GM10266 (cell line): Measurements from ENCODE around the gene HMCN1.
"Not testable (repeated sequence)": the region's sequence is repeated elsewhere in the genome, so short reads cannot be mapped to it uniquely, and the experiment has no call there.

Source experiments
- DNase-seq: peaks from one replicate; pipeline ENCODE4 v3.0.0; 2012; ENCODE audit errors: extremely low spot score
- CTCF ChIP-seq: IDR thresholded peaks from 2 replicates; pipeline ENCODE4 v1.5.1; 2012; ENCODE audit warnings: mild to moderate bottlenecking, low read depth; ENCODE audit not compliant: control insufficient read depth, insufficient read depth; ENCODE audit errors: missing control alignments

Gene HMCN1

DNA sequence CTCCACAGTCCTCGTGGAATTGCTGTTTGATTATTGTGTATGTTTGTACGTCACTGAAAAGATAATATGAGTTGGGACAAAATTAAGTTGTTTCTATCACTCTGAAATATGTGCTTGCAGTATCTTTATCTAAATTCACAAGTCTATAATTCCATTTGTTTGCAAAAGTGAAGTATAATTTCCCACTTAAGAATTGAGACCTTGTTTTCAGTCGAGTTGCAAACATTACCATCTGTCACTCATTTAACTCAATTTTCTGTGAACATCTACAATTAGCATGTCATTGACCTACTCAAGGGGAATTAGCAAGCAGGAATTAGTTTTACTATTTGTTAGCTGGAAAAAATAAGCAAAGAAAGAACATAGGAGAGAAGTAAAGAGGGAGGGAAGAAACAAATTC is 445.0 kb downstream of the HMCN1 start:
- no peak for TF ChIP-seq CTCF
- no peak for DNase-seq

- no peak for TF ChIP-seq CTCF
- DNase-seq = no peak
Measured at GRCh38 chr1:186183219-186183618, 449.0 kb downstream of the HMCN1 start.

DNA sequence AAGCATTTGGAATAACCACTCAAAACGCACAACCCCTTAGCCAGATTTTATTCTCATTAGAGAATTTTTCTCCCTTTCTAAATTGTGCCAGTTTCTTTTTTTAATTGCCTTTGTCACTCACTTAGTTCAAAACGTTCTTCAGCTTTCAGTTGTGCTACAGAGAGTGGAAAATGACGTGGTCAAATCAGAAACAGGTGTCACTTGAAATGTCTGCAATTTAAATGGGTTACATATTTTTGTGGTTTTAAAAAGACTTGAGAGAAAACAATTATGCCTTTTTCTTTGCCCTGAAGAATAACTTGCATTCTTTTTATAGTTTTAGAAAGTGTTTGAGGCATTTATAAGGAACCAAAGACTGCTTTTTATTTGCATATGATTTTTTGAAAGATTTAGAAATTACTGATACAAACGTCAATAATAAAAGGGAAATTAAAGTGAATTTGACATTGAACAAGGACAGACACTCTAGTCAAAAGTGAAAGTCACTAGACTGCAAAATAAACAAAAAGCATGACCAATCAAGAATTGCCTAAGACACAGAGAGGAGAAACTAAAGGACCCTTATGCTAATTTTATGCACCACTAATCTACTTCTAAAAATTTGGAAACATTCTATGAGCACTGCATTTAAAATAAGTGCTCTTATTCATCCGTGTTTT is 449.9 kb downstream of the HMCN1 start:
- no peak for DNase-seq
- TF ChIP-seq CTCF = no peak

- not testable (repeated sequence) for DNase-seq
Measured at GRCh38 chr1:186186251-186186650, 452.1 kb downstream of the HMCN1 start.

DNA sequence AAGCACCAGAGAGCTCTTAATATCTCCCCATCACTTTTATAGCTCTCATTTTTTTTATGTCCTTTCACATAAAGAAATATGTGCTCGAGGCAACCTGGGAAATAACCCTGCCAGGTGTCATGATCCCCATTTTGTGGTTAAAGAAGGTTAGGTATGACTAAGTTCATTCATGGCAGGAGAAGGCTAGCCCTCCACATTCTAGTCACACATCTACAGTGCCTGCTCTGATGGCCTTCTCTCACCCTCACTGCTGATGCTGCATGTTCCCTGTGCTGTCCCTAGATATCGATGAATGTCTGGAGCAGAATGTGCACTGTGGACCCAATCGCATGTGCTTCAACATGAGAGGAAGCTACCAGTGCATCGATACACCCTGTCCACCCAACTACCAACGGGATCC is 453.4 kb downstream of the HMCN1 start:
- no peak for TF ChIP-seq CTCF
- DNase-seq = no peak

- no peak for TF ChIP-seq CTCF
- DNase-seq = no peak
Measured at GRCh38 chr1:186188004-186188539, 453.9 kb downstream of the HMCN1 start.

DNA sequence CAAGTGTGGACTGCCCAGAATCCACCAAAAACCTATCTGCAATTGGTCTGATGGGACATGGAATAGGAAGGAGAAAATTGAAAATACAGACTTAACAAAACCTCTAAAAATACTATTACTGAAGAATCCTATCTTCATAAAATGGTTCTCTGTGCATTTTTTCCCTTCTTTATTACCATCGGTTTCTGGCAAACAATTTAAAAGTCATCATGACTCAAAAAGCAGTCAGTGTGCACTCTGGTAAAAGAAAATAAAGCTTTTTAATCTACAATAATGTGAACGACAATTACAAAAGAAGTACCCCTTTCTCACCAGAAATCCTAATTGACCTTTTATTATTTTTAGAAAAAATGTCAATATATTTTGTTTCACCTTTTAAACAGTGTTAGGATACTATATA is 454.5 kb downstream of the HMCN1 start:
- TF ChIP-seq CTCF = no peak
- no peak for DNase-seq

DNA sequence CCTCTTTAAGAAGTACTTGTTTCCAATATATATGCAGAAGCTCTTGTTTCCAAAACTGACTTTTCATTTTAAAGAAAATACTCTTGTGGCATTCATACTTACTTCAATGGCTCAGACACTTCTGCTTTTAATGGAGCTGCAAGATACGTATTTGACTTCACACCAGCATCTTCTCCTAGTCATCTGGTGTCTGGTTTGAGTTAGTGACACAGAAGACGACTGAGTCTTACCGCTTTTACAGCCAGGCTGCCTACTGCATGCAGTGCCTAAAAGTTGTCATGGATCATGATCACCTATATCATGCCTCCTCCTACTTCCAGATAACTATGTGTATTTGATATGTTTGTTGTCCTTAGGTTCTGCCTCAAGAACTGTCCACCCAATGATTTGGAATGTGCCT is 455.0 kb downstream of the HMCN1 start:
- DNase-seq = no peak
- TF ChIP-seq CTCF = no peak
